K562 (cell line): Measurements from ENCODE around the gene EPO. TPM values are rescaled to one million over a fixed set of nuclear protein-coding genes. Genes with fewer than 3 reads are reported as not detected.
A peak's percentile ranks its signal among the peaks of the same experiment; 100 is the strongest.

Experiments
- CBFA2T3 ChIP-seq: fragments of 450-650 bp; IDR thresholded peaks from 2 replicates; pipeline ENCODE4 v1.6.1; 2017
- CHCHD3 ChIP-seq: fragments of 250-450 bp; sonication (Bioruptor Pico); IDR thresholded peaks from 2 replicates; pipeline ENCODE4 v2.1.2; 2022; ENCODE audit warnings: mild to moderate bottlenecking
- DACH1 ChIP-seq: fragments of 450-650 bp; IDR thresholded peaks from 2 replicates; pipeline ENCODE4 v1.6.1; 2018; ENCODE audit not compliant: partially characterized antibody
- MXI1 ChIP-seq: IDR thresholded peaks from 2 replicates; pipeline ENCODE4 v1.6.1; 2011; ENCODE audit warnings: low read depth, mild to moderate bottlenecking, improper control_type of control experiment, low read length
- NFATC3 ChIP-seq: fragments of 450-650 bp; IDR thresholded peaks from 2 replicates; pipeline ENCODE4 v1.6.1; 2017; ENCODE audit warnings: mild to moderate bottlenecking
- RBFOX2 ChIP-seq: fragments of 200-400 bp; formaldehyde crosslinking; IDR thresholded peaks from 2 replicates; pipeline ENCODE4 v1.6.1; 2017; ENCODE audit warnings: low read depth, mild to moderate bottlenecking, low read length, moderate library complexity
- SMAD3 ChIP-seq: fragments of 450-650 bp; formaldehyde crosslinking; conservative IDR thresholded peaks from 2 replicates; pipeline ENCODE4 v1.4.0; 2020; ENCODE audit warnings: mild to moderate bottlenecking
- SNRNP70 ChIP-seq: fragments of 200-400 bp; formaldehyde crosslinking; optimal IDR thresholded peaks from 2 replicates; pipeline ENCODE3; 2017; ENCODE audit warnings: low read depth, low read length
- polyA plus RNA-seq, 8 experiments: library from polyadenylated mRNA; depleted of rRNA in 4 of 8; stranded (reverse) in 5 of 8; unstranded in 3 of 8; fragments of >200 nt; fragmentation: Nextera tagmentation in 2 of 8; fragmentation: Illumina TruSeq in 1 of 8; extraction: Ambion mirVana in 2 of 8; extraction: Trizol in 1 of 8; gene quantifications; 2 replicates each; pipeline versions ENCODE4 v1.2.1 to v1.2.3, GENCODE V29; 2011 to 2014; ENCODE audit warnings: inconsistent platforms in 1 of 8, missing spikeins in 1 of 8
- total RNA-seq, 7 experiments: library from RNA; depleted of rRNA in 6 of 7; stranded (reverse); fragments of >200 nt in 6 of 7; fragmentation: Illumina TruSeq in 2 of 7; extraction: Trizol in 2 of 7; gene quantifications; 2 replicates each; pipeline versions ENCODE4 v1.2.1 to v1.2.3, GENCODE V29; 2011 to 2021; ENCODE audit warnings: low replicate concordance in 1 of 7
- TF ChIP-seq, protein P1 (sequence below), 3 experiments: fragments of 200-800 bp in 1 of 3; fragments of 250-450 bp in 1 of 3; fragments of 450-650 bp in 1 of 3; sonication (Bioruptor Pico) in 1 of 3; sonication (Bioruptor generic) in 1 of 3; formaldehyde crosslinking in 1 of 3; IDR thresholded peaks; 2 replicates each; pipeline versions ENCODE4 v1.6.1 to v1.8.0; 2016 to 2022; ENCODE audit warnings: mild to moderate bottlenecking in 2 of 3, missing genetic modification characterization in 2 of 3, missing compliant biosample characterization in 1 of 3, moderate library complexity in 1 of 3
- TF ChIP-seq, protein P2 (sequence below), 3 experiments: fragments of 200-800 bp in 1 of 3; sonication (Bioruptor generic) in 1 of 3; sonication (generic) in 1 of 3; formaldehyde crosslinking in 1 of 3; IDR thresholded peaks; 2 replicates each; pipeline versions ENCODE4 v1.6.1 to v1.8.0; 2016 to 2022; ENCODE audit warnings: mild to moderate bottlenecking in 2 of 3, missing compliant biosample characterization in 2 of 3, missing genetic modification characterization in 2 of 3, missing genetic modification reagents in 1 of 3
- TF ChIP-seq, protein P3 (sequence below): sonication (generic); formaldehyde crosslinking; IDR thresholded peaks from 2 replicates; pipeline ENCODE4 v1.8.0; 2023; ENCODE audit warnings: mild to moderate bottlenecking, missing genetic modification reagents
- TF ChIP-seq, protein P4 (sequence below): fragments of 450-650 bp; IDR thresholded peaks from 2 replicates; pipeline ENCODE4 v1.6.1; 2016
- TF ChIP-seq, protein P5 (sequence below): fragments of 200-800 bp; sonication (Bioruptor generic); IDR thresholded peaks from 2 replicates; pipeline ENCODE4 v1.6.1; 2017; ENCODE audit warnings: missing genetic modification characterization, missing compliant biosample characterization
- TF ChIP-seq, protein P6 (sequence below): fragments of 250-450 bp; sonication (Bioruptor Pico); IDR thresholded peaks from 2 replicates; pipeline ENCODE4 v1.4.0; 2020; ENCODE audit warnings: mild to moderate bottlenecking, moderate library complexity

Gene EPO
- total and polyA plus RNA-seq, 9 of the 15 experiments (the other 6 are each of a cell fraction or from before 2014, with no cell fraction given), result 0.06 to 0.41 (median 0.07) TPM; not detected in 6

DNA sequence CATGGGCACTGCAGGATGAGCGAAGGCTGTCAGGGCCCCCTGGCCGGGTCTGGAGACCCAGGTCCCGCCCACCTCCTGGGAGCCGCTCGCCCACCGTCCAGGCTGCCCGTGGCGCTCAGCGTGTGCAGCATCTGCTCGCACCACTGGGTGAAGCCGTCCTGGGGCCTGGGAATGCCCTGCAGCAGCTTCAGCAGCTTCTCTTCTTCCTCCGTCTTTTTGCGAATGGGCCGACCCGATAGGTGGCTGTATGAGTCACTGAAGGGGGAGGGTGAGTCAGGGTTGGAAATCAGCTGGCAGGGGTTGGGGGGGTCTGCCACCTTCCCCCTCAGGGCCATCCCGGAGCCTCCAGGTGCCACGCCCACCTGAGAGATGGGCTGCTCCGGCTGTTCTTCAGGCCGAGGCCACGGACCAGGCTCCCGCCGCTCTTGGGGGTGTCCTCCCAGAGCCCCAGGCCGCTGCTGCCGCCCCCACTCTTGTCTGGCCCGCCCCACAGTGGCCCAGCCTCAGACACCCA, 38.0 kb upstream of the EPO start (continued):
- TF ChIP-seq, protein P1, sequence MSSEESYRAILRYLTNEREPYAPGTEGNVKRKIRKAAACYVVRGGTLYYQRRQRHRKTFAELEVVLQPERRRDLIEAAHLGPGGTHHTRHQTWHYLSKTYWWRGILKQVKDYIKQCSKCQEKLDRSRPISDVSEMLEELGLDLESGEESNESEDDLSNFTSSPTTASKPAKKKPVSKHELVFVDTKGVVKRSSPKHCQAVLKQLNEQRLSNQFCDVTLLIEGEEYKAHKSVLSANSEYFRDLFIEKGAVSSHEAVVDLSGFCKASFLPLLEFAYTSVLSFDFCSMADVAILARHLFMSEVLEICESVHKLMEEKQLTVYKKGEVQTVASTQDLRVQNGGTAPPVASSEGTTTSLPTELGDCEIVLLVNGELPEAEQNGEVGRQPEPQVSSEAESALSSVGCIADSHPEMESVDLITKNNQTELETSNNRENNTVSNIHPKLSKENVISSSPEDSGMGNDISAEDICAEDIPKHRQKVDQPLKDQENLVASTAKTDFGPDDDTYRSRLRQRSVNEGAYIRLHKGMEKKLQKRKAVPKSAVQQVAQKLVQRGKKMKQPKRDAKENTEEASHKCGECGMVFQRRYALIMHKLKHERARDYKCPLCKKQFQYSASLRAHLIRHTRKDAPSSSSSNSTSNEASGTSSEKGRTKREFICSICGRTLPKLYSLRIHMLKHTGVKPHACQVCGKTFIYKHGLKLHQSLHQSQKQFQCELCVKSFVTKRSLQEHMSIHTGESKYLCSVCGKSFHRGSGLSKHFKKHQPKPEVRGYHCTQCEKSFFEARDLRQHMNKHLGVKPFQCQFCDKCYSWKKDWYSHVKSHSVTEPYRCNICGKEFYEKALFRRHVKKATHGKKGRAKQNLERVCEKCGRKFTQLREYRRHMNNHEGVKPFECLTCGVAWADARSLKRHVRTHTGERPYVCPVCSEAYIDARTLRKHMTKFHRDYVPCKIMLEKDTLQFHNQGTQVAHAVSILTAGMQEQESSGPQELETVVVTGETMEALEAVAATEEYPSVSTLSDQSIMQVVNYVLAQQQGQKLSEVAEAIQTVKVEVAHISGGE (CRISPR knock-in tag; IDR thresholded peaks at IDR 0.05), result no peak
- TF ChIP-seq, protein P2, sequence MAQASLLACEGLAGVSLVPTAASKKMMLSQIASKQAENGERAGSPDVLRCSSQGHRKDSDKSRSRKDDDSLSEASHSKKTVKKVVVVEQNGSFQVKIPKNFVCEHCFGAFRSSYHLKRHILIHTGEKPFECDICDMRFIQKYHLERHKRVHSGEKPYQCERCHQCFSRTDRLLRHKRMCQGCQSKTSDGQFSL (CRISPR knock-in tag; IDR thresholded peaks at IDR 0.05), result 0 out of 2 replicates have a peak, but pooled peaks have one; percentile 61
- TF ChIP-seq, protein P2 (tag; IDR thresholded peaks at IDR 0.05), result no peak
- TF ChIP-seq SMAD3 (CRISPR knock-in tag), result no peak
- peak; percentile 19; the same call in 1 of the 2 replicates for TF ChIP-seq CBFA2T3
- TF ChIP-seq, protein P3, sequence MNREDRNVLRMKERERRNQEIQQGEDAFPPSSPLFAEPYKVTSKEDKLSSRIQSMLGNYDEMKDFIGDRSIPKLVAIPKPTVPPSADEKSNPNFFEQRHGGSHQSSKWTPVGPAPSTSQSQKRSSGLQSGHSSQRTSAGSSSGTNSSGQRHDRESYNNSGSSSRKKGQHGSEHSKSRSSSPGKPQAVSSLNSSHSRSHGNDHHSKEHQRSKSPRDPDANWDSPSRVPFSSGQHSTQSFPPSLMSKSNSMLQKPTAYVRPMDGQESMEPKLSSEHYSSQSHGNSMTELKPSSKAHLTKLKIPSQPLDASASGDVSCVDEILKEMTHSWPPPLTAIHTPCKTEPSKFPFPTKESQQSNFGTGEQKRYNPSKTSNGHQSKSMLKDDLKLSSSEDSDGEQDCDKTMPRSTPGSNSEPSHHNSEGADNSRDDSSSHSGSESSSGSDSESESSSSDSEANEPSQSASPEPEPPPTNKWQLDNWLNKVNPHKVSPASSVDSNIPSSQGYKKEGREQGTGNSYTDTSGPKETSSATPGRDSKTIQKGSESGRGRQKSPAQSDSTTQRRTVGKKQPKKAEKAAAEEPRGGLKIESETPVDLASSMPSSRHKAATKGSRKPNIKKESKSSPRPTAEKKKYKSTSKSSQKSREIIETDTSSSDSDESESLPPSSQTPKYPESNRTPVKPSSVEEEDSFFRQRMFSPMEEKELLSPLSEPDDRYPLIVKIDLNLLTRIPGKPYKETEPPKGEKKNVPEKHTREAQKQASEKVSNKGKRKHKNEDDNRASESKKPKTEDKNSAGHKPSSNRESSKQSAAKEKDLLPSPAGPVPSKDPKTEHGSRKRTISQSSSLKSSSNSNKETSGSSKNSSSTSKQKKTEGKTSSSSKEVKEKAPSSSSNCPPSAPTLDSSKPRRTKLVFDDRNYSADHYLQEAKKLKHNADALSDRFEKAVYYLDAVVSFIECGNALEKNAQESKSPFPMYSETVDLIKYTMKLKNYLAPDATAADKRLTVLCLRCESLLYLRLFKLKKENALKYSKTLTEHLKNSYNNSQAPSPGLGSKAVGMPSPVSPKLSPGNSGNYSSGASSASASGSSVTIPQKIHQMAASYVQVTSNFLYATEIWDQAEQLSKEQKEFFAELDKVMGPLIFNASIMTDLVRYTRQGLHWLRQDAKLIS (CRISPR knock-in tag), result no peak
- peak; percentile 41 for TF ChIP-seq RBFOX2
- TF ChIP-seq, protein P4, sequence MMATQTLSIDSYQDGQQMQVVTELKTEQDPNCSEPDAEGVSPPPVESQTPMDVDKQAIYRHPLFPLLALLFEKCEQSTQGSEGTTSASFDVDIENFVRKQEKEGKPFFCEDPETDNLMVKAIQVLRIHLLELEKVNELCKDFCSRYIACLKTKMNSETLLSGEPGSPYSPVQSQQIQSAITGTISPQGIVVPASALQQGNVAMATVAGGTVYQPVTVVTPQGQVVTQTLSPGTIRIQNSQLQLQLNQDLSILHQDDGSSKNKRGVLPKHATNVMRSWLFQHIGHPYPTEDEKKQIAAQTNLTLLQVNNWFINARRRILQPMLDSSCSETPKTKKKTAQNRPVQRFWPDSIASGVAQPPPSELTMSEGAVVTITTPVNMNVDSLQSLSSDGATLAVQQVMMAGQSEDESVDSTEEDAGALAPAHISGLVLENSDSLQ, result no peak
- TF ChIP-seq NFATC3, result no peak
- no peak for TF ChIP-seq MXI1
- peak; percentile 59 for TF ChIP-seq DACH1
- no peak for TF ChIP-seq SNRNP70
- TF ChIP-seq, protein P5, sequence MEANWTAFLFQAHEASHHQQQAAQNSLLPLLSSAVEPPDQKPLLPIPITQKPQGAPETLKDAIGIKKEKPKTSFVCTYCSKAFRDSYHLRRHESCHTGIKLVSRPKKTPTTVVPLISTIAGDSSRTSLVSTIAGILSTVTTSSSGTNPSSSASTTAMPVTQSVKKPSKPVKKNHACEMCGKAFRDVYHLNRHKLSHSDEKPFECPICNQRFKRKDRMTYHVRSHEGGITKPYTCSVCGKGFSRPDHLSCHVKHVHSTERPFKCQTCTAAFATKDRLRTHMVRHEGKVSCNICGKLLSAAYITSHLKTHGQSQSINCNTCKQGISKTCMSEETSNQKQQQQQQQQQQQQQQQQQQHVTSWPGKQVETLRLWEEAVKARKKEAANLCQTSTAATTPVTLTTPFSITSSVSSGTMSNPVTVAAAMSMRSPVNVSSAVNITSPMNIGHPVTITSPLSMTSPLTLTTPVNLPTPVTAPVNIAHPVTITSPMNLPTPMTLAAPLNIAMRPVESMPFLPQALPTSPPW (CRISPR knock-in tag), result peak; percentile 69
- TF ChIP-seq CHCHD3 (CRISPR knock-in tag), result no peak
- TF ChIP-seq, protein P6, sequence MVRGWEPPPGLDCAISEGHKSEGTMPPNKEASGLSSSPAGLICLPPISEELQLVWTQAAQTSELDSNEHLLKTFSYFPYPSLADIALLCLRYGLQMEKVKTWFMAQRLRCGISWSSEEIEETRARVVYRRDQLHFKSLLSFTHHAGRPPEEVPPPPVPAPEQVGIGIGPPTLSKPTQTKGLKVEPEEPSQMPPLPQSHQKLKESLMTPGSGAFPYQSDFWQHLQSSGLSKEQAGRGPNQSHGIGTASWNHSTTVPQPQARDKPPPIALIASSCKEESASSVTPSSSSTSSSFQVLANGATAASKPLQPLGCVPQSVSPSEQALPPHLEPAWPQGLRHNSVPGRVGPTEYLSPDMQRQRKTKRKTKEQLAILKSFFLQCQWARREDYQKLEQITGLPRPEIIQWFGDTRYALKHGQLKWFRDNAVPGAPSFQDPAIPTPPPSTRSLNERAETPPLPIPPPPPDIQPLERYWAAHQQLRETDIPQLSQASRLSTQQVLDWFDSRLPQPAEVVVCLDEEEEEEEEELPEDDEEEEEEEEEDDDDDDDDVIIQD, result no peak
